ENCODE results near the gene KRT73. TPM values are rescaled to one million over a fixed set of nuclear protein-coding genes. Genes with fewer than 3 reads are reported as not detected.
A peak's percentile ranks its signal among the peaks of the same experiment; 100 is the strongest.

KRT73 gene
- total RNA-seq, 1 experiment from 2014 or later, result not detected

DNA sequence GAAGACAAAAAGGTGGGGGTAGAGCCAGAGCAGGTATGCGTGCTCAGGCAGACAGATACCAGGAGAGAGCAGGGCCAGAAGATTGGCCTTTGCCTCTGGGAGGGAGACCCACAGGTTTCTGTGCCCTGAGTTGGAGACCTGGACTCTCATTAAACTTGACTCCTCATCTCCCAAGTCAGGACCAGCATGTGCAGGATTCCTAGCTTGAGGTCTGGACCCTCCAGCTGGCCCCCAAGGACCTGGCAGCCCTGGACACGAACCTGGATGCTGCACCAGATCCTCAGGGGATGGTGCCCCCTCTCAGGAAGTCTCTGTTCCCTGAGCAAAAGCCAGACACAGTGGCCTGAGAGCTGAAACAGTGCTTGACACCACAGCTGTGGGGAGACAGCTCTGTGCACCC lies 10.5 kb upstream of the KRT73 start:
- no peak overlapping the region for H3K27ac ChIP-seq (ENCODE audit: insufficient read length, low read depth, low read length)
- no peaks in the 10 kb centered on the region for H3K23me2 ChIP-seq (ENCODE audit: insufficient read length, low read depth, low read length, poor library complexity, severe bottlenecking)
- Mint-ChIP-seq H3K27me3 (ENCODE audit: low read depth) (peaks cover 13% of the 10 kb centered on the region), H3K27ac (no peak overlapping the region), H3K4me1 (peaks cover 4 to 5% of the 10 kb centered on the region in 2 experiments), H3K4me3 (no peak overlapping the region), H3K9me3 (no peaks in the 10 kb centered on the region), H3K36me3 (ENCODE audit: insufficient read depth in 1 of 3, low read depth in 3 of 3) (no peaks in the 10 kb centered on the region)
- no peak overlapping the region for H3T11ph ChIP-seq (ENCODE audit: low read length)
- H3K79me2 ChIP-seq (ENCODE audit: insufficient read depth, low read length), result no peaks in the 10 kb centered on the region
- no peak overlapping the region for H3K18ac ChIP-seq (ENCODE audit: insufficient read length, low read depth, low read length)
- H4K20me1 ChIP-seq (ENCODE audit: control insufficient read depth, insufficient read depth, insufficient read length), result no peaks in the 10 kb centered on the region
- no peak overlapping the region for H3K9ac ChIP-seq (ENCODE audit: extremely low read depth, insufficient read length, low read length)
- H3K14ac ChIP-seq (ENCODE audit: insufficient read depth, low read length), result no peak overlapping the region
- H3K4me2 ChIP-seq (ENCODE audit: insufficient read depth, insufficient read length, low read length), result no peak overlapping the region
- H3K9me3 ChIP-seq (ENCODE audit: control insufficient read depth, low read depth, low read length), result no peaks in the 10 kb centered on the region
- no peak overlapping the region for H2BK15ac ChIP-seq (ENCODE audit: low read depth, low read length)
- H3K4ac ChIP-seq (ENCODE audit: low read depth, low read length), result no peak overlapping the region
- no peak overlapping the region for H2AK5ac ChIP-seq (ENCODE audit: insufficient read length, low read length)
- WGBS (ENCODE audit: extremely low coverage, insufficient read length, low lambda C conversion rate), result no CpG with 5 or more reads among the region's 2 CpGs
- H2BK12ac ChIP-seq (ENCODE audit: insufficient read length, low read depth, low read length), result no peak overlapping the region
- H3K27me3 ChIP-seq (ENCODE audit: insufficient read depth, low read length), result no peaks in the 10 kb centered on the region
- H3K4me1 ChIP-seq (ENCODE audit: insufficient read depth, low read length), result no peaks in the 10 kb centered on the region
- no peak overlapping the region for H4K5ac ChIP-seq (ENCODE audit: insufficient read length, low read depth, low read length)
- H2BK20ac ChIP-seq (ENCODE audit: low read depth, low read length, poor library complexity, severe bottlenecking), result no peak overlapping the region
- H3K23ac ChIP-seq (ENCODE audit: insufficient read length, low read depth, low read length), result no peak overlapping the region
- H4K8ac ChIP-seq (replicated peaks; ENCODE audit: insufficient read length, low read depth, low read length), result no peak overlapping the region
- no peak overlapping the region for H4K91ac ChIP-seq (ENCODE audit: insufficient read length, low read depth, low read length)
- H2AFZ ChIP-seq (ENCODE audit: low read length), result no peak overlapping the region
- H2BK120ac ChIP-seq (ENCODE audit: low read depth, low read length, poor library complexity, severe bottlenecking), result no peak overlapping the region
- no peaks in the 10 kb centered on the region for H3K79me1 ChIP-seq (ENCODE audit: insufficient read depth, low read depth, low read length, poor library complexity, severe bottlenecking)
- TF ChIP-seq, protein P1, sequence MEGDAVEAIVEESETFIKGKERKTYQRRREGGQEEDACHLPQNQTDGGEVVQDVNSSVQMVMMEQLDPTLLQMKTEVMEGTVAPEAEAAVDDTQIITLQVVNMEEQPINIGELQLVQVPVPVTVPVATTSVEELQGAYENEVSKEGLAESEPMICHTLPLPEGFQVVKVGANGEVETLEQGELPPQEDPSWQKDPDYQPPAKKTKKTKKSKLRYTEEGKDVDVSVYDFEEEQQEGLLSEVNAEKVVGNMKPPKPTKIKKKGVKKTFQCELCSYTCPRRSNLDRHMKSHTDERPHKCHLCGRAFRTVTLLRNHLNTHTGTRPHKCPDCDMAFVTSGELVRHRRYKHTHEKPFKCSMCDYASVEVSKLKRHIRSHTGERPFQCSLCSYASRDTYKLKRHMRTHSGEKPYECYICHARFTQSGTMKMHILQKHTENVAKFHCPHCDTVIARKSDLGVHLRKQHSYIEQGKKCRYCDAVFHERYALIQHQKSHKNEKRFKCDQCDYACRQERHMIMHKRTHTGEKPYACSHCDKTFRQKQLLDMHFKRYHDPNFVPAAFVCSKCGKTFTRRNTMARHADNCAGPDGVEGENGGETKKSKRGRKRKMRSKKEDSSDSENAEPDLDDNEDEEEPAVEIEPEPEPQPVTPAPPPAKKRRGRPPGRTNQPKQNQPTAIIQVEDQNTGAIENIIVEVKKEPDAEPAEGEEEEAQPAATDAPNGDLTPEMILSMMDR (conservative IDR thresholded peaks at IDR 0.05), result no peak
- H3K56ac ChIP-seq (ENCODE audit: insufficient read length, low read depth, low read length), result no peak overlapping the region
- no peak overlapping the region for H2BK5ac ChIP-seq (ENCODE audit: insufficient read length, low read length)
- peak; percentile 20 for DNase-seq
